Suppressor macrophage (primary cell): ENCODE results near the gene GALNT14.

Experiments used
- DNase-seq, 4 experiments: peaks; one replicate each; pipeline ENCODE4 v3.0.0-alpha.2; 2020 to 2022

GALNT14 gene

GRCh38 chr2:31053929-31054782 lies 84.1 kb downstream of the GALNT14 start:
- DNase-seq = no peak

GRCh38 chr2:31052284-31052683 lies 86.0 kb downstream of the GALNT14 start:
- DNase-seq = no peak

GRCh38 chr2:31051258-31052140 lies 86.7 kb downstream of the GALNT14 start:
- peak; percentile 73 to 86 (median 82) for DNase-seq

GRCh38 chr2:31049916-31050588 lies 88.2 kb downstream of the GALNT14 start:
- DNase-seq = peak; percentile 60 to 67 (median 66)

GRCh38 chr2:31049264-31049663 lies 89.0 kb downstream of the GALNT14 start:
- DNase-seq = no peak

GRCh38 chr2:31047599-31047998 lies 90.6 kb downstream of the GALNT14 start:
- no peak for DNase-seq

- DNase-seq = no peak
These were observed 99.9 kb downstream of the GALNT14 start for GRCh38 chr2:31038385-31038784.

- no peak for DNase-seq
These were observed 101.2 kb downstream of the GALNT14 start for GRCh38 chr2:31037058-31037457.

GRCh38 chr2:31033032-31033431 lies 105.2 kb downstream of the GALNT14 start:
- DNase-seq = no peak

GRCh38 chr2:31032475-31032874 lies 105.8 kb downstream of the GALNT14 start:
- DNase-seq = peak; percentile 88 to 95 (median 90)

- DNase-seq = no peak
These were observed 107.0 kb downstream of the GALNT14 start for GRCh38 chr2:31031132-31031706.

GRCh38 chr2:31028417-31028816 lies 109.8 kb downstream of the GALNT14 start:
- no peak for DNase-seq

- no peak for DNase-seq
These were observed 110.7 kb downstream of the GALNT14 start for GRCh38 chr2:31027549-31027948.

GRCh38 chr2:31023541-31023940 lies 114.7 kb downstream of the GALNT14 start:
- DNase-seq = no peak

- DNase-seq = no peak
These were observed 117.5 kb downstream of the GALNT14 start for GRCh38 chr2:31020713-31021112.

- no peak for DNase-seq
These were observed 120.0 kb downstream of the GALNT14 start for GRCh38 chr2:31018280-31018679.

- DNase-seq = no peak
These were observed 121.6 kb downstream of the GALNT14 start for GRCh38 chr2:31016648-31017047.

GRCh38 chr2:31014516-31014915 lies 123.7 kb downstream of the GALNT14 start:
- peak; percentile 36 to 77 (median 58) for DNase-seq

GRCh38 chr2:31013301-31013700 lies 124.9 kb downstream of the GALNT14 start:
- DNase-seq = peak; percentile 63 to 80 (median 72)

GRCh38 chr2:31012406-31012805 lies 125.8 kb downstream of the GALNT14 start:
- DNase-seq = peak; percentile 26 to 77 (median 62)

- DNase-seq = no peak
These were observed 126.7 kb downstream of the GALNT14 start for GRCh38 chr2:31011587-31011986.

- no peak for DNase-seq
These were observed 129.6 kb downstream of the GALNT14 start for GRCh38 chr2:31008561-31009114.
